GM21723 (cell line): ENCODE measurements around the gene JPH3.
"Not testable (repeated sequence)": the region's sequence is repeated elsewhere in the genome, so short reads cannot be mapped to it uniquely, and the experiment has no call there.

Source experiments
- ATAC-seq: cut with Tn5 transposase; IDR thresholded peaks from one replicate; pipeline ENCODE4 v1.9.1; 2021; ENCODE audit warnings: mild to moderate bottlenecking, moderate library complexity; ENCODE audit not compliant: unreplicated experiment

JPH3 gene

GRCh38 chr16:87572959-87573358, 29.3 kb upstream of the JPH3 start:
- ATAC-seq: no peak

DNA sequence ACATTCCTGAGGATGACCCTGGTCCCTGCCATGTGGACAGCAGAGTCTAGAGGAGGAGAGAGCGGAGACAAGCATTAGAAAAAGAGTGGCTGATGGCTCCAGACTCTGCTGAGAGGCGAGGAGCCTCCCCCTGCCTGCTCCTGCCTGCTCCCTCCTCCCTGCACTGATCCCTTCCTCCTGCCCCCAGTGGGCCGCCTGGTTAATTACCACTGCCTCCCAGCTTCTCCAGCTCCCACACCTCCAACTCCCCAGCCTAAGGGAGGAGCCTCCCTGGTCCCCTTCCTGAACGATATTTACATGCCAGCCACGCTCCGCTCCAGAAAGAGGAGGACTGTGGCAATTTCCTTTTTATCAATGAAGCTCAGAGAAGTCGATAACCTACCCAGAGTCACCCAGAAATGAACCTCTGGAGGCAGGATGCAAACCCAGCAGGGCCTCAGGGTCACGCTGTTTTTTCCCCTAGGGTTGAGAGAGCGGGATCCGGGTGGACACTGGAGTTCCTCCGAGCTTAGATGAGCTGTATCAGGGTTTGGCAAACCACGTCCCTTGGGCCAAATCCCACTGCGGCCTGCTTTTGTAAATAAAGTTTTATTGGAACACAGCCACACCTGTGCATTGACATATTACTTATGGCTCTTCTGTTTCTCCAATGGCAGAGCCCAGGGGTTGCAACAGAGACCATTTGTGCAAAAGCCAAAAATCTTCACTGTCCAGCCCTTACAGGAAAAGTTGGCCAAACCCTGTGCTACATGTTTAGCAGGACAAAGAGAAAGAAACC, 27.1 kb upstream of the JPH3 start:
- no peak for ATAC-seq

GRCh38 chr16:87576171-87576570, 26.1 kb upstream of the JPH3 start:
- ATAC-seq: no peak

- not testable (repeated sequence) for ATAC-seq
Measured at GRCh38 chr16:87578142-87578930, 24.0 kb upstream of the JPH3 start.

- no peak for ATAC-seq
Measured at GRCh38 chr16:87579691-87580090, 22.6 kb upstream of the JPH3 start.

DNA sequence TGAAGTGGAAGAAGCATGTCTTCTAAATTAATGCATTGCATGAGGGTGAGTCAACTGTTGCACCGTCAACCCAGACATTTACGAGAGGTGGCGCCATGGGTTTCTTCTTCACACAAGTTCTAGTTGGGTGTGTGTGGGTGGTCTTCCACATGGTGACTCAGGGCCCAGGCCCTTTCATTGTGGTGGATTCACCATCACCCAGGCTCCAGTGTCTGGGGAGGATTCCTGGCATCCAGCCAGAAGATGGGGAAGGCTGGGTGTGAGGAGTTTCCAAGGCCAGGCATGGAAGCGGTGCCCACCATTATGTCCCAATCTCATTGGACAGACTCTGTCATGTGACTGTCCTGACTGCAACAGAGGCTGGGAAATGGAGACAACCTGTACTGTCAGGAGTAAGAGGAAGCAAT, 21.4 kb upstream of the JPH3 start:
- ATAC-seq: no peak

GRCh38 chr16:87581857-87582215, 20.5 kb upstream of the JPH3 start:
- ATAC-seq: no peak

DNA sequence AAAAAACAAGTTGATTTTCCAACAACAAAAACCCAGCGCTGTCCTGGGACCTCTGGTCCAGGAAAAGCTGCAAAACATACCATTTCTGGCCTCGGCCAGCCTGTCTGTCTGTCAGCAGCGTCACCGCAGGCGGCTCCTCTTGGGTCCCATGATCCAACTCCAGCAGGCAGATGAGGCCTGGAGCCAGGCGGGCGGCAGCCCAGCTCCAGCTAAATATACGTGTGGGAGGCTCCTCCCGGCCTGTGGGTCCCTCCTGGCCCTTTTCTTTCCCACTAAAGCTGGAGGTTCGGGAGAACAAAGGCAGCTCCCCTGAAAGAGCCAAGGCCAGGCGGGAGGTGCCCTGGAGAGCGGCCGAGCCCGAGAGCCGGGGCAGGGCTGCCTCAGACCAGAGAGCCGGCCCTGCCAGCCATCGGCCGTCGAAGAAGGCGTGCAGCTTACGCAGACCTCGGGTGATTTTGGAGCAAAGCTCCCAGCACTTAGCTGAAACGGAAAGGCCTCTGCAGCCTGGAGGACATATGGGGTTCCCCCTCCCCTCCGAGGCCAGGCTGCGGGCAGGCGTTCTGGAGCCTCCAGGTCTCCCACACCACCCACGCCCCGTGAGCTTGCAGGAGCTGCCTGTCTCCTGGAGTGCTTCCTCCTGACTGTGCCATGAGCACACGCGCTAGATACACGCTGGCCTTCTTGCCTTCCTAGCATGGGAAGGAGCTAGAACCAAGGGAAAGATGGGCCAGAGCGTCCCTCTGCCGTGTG, 19.9 kb upstream of the JPH3 start:
- ATAC-seq: no peak

GRCh38 chr16:87582966-87583325, 19.4 kb upstream of the JPH3 start:
- no peak for ATAC-seq

DNA sequence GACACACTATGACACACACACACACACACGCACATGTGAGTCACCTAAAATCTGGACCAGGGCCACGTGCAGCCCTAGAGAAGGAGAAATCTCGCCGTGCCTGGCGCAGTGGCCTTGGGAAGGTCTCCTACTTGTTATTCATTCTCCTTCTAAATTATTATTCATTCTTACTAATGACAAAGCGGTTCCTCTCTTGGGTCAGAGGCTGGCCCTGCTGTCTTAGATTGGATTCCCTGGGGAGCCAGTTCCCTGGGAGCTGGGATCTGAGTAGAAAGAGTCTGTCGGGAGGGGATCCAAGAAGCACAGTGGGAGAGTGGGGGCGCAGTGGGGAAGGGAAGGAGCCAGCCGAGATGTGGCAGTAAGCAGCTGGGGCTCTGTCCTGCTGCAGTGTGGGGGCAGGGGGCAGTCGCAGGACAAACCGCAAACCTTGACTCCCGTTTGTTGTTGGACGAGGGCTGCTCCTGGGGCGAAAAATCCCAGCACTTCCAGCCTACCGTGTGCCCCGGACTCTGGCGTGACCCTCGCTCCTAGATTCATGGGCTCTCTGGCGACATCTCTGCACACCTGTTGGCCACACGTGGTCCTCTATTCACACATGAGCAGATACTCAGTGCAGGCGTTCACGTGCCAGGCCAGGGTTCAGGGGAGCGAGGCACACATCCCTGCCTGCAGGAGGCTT, 18.7 kb upstream of the JPH3 start:
- no peak for ATAC-seq

- ATAC-seq: no peak
Measured at GRCh38 chr16:87584271-87584670, 18.0 kb upstream of the JPH3 start.

DNA sequence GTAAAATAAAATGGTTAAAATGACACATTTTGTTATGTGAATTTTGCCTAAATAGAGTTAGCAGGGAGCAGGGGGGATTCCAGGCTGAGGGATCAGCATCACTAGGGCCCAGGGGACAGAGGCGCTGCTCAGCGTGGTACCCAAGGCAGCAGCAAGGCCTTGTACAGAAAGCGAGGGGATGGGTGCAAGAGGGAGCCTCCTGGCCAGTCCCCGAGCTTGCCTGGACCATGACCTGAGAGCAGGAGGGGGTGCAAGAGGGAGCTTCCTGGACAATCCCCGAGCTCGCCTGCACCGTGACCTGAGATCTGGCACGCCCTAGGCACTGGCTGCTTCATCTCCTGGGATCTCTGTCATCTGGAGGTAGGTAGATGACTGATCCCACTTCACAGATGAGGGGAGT, 17.3 kb upstream of the JPH3 start:
- no peak for ATAC-seq

- ATAC-seq: no peak
Measured at GRCh38 chr16:87585442-87586200, 16.7 kb upstream of the JPH3 start.

GRCh38 chr16:87586201-87586782, 16.0 kb upstream of the JPH3 start:
- no peak for ATAC-seq

DNA sequence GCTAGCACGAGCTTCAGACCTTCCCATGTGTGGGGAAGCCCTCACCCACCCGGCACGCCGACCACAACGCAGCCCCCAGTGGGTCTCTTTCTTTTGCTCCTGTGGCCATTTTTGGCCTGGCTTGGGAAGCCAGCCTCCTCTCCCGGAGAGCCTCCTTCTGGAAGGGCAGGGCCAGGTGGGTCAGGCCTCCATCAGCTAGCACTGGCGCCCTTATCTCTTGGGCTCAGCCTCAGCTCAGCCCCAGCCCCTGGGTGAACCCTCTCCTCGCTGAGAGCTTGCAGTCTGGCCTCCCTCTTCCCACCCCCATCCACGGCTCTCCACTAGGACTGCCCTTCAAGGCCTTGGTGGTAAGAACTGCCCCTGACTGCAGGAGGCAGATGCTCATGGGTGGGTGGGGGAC, 14.7 kb upstream of the JPH3 start:
- no peak for ATAC-seq

GRCh38 chr16:87592018-87592712, 10.1 kb upstream of the JPH3 start:
- ATAC-seq: no peak

- ATAC-seq: no peak
Measured at GRCh38 chr16:87593710-87594258, 8.5 kb upstream of the JPH3 start.

DNA sequence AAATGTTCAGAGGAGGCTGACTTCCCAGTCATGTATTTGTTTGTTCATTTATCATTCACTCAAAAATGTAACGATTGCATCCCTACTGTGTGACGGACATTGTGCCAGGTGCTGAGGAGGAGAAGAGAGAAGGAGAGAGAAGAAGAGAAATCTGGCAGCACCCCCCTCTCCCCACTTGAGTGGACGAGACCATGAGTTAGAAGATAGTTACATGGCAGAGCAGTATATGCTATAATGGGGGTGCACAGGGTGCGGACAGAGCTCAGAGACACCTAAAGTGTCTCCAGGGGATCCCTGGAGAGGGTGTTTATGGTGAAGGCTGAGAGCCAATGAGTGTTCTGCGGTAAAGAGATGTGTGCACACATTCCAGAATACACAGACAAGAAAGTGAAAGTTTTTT, 6.6 kb upstream of the JPH3 start:
- no peak for ATAC-seq

- no peak for ATAC-seq
Measured at GRCh38 chr16:87597324-87597830, 4.9 kb upstream of the JPH3 start.
